ENCODE measurements around the gene UBAC1.
"Not testable (repeated sequence)": the region's sequence is repeated elsewhere in the genome, so short reads cannot be mapped to it uniquely, and the experiment has no call there.

The UBAC1 gene

GRCh38 chr9:135976531-135976930 lies 15.4 kb upstream of the UBAC1 start:
- DNase-seq = no peak

GRCh38 chr9:135975834-135976233 lies 14.7 kb upstream of the UBAC1 start:
- DNase-seq = no peak

DNA sequence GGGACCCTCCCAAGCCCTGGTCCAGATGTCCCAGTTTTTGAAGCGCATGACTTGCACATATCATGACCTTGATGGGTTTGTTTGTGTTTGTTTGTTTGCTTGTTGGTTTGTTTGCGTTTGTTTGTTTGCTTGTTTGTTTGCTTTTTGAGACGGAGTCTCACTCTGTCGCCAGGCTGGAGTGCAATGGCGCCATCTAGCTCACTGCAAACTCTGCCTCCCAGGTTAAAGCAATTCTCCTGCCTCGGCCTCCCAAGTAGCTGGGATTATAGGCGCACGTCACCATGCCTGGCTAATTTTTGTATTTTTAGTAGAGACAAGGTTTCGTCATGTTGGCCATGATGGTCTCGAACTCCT lies 13.0 kb upstream of the UBAC1 start:
- DNase-seq = no peak

- DNase-seq = no peak
Measured at GRCh38 chr9:135973277-135974219, 12.4 kb upstream of the UBAC1 start.

GRCh38 chr9:135971892-135972291 lies 10.7 kb upstream of the UBAC1 start:
- DNase-seq = no peak

- peak; percentile 43 for DNase-seq
Measured at GRCh38 chr9:135971111-135971766, 10.1 kb upstream of the UBAC1 start.

DNA sequence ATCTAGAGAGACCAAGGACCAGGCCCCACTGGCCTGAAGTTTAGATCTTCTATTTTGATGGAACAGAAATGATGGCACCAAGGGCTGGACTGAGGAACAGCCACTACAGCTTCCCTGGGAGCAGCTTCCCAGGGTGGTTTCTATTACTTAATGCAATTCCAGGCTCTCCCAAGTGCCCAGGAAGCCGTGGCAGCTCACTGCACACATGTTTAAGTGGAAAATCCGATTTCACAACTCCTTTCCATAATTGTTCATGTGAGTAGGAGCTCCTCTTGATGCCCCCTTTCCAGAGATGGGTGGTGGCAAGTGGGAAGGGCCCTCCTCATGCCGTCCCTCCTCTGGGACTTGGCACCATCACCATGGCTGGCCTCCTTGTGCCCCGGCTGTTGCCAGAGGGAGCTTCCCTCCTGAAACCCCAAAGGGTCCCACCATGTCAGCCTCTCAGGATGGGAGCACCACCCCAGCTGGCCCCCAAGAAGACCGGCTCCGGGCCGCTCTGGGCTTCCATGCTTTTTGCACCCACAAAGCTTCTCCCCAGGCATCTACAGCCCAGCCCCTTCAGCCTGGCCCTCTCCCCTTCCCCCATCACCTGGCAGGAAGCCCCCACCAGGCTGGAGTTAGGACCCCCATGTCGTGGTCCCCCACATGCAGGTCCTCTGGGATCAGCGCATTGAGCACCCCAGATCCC lies 9.1 kb upstream of the UBAC1 start:
- DNase-seq = no peak

DNA sequence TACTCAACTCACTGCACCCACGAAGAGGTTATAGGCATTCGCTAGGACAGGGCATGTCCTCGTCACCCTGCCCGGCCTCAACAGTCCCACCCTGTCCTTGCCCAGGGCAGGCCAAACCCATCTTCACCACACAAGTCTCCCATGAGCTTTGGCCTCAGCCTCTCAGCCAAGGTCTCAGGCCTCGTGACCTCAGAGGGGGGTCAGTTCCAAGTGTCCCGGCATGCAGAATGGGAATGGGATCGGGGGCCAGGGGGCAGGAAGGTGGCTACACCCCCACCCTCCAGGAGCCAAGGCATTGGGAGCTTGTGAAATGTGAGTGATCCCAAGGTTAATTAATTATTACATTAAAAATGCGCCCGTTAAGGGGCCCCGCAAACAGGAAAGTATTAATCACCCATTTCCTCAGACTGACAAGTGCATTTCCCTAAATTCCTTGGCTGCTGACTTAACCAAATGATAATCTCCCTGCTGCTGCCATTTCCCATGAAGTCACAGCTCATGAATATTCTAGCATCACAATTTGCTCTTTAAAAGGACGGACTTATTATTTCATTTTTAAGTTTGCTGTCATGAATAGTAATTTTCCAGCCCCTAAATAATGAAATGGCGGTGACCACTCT lies 8.0 kb upstream of the UBAC1 start:
- no peak for DNase-seq

DNA sequence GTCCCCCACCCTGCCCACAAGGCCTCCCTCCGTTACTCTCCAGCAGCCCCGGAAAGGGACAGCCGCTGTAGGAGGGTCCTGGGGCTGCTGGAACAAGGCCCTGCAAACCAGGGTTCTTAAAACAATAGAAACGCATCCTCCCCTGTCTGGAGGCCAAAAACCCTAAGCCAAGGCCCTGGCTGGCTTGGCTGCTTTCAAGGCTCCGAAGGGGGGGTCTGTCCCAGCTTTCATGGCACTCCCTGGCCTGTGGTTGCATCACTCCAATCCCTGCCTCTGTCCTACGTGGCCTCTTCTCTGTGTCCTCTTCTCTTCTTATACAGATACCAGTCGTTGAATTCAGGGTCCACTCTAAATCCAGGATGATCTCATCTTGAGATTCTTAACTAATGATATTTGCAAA lies 7.4 kb upstream of the UBAC1 start:
- DNase-seq = no peak

DNA sequence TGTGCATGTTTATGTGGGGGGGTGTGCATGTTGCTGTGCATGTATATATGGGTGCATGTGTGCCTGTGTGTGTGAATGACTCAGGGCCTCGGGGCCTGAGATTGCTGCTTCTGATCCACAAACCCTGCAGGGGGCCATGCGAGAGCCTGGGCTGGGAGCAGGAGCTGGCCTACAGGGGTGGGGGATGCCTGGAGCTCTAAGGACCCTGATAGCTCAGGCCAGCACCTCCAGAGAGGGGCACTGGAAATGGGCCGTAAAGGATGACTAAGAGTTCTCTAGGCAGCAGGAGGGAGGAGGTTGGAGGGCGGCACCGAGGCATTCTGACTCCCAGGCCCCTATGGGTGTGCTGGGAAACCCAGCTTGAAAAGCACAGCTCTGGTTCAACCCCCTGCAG lies 6.9 kb upstream of the UBAC1 start:
- DNase-seq = no peak

DNA sequence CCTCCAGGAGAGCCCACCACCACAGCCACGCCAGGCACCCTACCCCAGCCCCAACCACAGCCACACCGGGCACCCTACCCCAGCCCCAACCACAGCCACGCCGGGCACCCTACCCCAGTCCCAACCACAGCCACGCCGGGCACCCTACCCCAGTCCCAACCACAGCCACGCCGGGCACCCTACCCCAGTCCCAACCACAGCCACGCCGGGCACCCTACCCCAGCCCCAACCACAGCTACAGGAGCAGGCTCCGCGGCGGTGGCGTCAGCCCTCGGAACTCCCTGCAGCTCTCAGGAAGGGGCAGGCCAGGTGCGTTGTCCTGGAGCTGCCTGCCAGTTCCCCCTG lies 5.7 kb upstream of the UBAC1 start:
- not testable (repeated sequence) for DNase-seq

GRCh38 chr9:135965124-135965756 lies 4.1 kb upstream of the UBAC1 start:
- no peak for DNase-seq

DNA sequence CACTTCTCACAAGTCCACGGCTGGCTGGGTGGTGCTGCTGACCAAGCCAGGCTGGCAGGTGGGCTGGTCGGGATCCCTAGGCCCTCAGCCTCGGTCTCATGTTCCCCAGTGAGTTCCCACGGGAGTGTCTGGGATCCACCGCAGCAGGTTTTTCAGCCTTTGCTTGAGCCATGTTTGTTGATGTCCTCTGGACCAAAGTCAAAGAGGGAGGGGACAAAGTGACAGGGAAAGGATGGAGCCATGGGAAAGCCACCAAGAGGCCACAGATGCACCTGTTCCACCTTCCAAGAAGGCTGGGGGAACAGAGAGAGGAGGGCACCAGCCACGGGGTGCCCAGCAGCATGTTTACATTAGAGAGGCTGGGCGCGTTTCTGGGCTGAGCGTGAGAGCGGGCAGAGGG lies 2.8 kb upstream of the UBAC1 start:
- DNase-seq = no peak

- no peak for DNase-seq
Measured at GRCh38 chr9:135963338-135963737, 2.2 kb upstream of the UBAC1 start.

GRCh38 chr9:135962696-135963307 lies 1.6 kb upstream of the UBAC1 start:
- no peak for DNase-seq

- no peak for DNase-seq
Measured at GRCh38 chr9:135961811-135962695, 880 bp upstream of the UBAC1 start.

- no peak for DNase-seq
Measured at GRCh38 chr9:135960411-135961276, 529 bp downstream of the UBAC1 start.

- DNase-seq = no peak
Measured at GRCh38 chr9:135959814-135960213, 1.4 kb downstream of the UBAC1 start.

DNA sequence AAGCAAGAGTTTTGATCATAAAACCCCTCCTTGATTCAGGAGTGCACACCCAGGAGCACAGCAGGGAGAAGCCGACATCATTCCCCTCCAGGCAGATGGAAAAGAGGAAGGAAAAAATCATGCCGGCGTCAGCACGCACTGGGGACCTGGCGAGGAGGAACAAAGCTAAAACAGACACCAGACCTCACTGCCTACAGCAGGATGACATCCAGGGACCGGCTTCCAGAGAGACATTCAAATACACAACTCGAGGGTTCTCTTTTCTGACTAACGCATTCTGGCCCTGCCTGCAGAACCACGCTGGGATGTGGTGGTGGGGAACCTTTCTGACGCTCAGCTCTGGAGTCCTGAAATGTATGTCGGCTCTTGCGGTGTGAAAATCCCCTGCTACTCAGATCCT lies 2.7 kb downstream of the UBAC1 start:
- no peak for DNase-seq

DNA sequence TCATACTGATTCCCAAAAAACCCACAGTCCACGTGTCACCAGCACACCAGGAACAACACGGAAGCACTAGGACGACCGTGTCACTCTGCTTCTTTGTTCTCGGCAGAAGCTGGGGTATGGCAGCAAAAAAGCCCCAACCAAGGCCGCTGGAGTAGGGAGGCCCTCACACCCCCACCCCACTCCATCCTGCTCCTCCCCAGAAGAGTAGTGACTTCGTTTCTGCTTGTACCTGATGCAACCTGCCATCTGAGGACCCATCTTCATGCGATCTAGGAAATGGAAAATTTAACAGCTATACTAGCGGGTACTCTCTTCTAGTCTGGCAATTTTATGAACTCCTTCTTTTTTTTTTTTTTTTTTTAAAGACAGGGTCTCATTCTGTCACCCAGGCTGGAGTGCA lies 3.7 kb downstream of the UBAC1 start:
- DNase-seq = no peak

GRCh38 chr9:135956802-135957174 lies 4.4 kb downstream of the UBAC1 start:
- no peak for DNase-seq
